ENCODE data around the gene CNTFR. TPM values are rescaled to one million over a fixed set of nuclear protein-coding genes. Genes with fewer than 3 reads are reported as not detected.

CNTFR gene
- total RNA-seq, 1 donor, result not detected

GRCh38 chr9:34565856-34566255, 23.7 kb downstream of the CNTFR start:
- no peak overlapping the region for H3K4me3 ChIP-seq (ENCODE audit: low read depth, low read length)
- DNase-seq (ENCODE audit: low read depth), result no peak
- TF ChIP-seq, protein P1, sequence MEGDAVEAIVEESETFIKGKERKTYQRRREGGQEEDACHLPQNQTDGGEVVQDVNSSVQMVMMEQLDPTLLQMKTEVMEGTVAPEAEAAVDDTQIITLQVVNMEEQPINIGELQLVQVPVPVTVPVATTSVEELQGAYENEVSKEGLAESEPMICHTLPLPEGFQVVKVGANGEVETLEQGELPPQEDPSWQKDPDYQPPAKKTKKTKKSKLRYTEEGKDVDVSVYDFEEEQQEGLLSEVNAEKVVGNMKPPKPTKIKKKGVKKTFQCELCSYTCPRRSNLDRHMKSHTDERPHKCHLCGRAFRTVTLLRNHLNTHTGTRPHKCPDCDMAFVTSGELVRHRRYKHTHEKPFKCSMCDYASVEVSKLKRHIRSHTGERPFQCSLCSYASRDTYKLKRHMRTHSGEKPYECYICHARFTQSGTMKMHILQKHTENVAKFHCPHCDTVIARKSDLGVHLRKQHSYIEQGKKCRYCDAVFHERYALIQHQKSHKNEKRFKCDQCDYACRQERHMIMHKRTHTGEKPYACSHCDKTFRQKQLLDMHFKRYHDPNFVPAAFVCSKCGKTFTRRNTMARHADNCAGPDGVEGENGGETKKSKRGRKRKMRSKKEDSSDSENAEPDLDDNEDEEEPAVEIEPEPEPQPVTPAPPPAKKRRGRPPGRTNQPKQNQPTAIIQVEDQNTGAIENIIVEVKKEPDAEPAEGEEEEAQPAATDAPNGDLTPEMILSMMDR (IDR thresholded peaks at IDR 0.05; ENCODE audit: insufficient read depth, low read depth, low read length), result no peak

GRCh38 chr9:34564617-34565016, 24.9 kb downstream of the CNTFR start:
- no peak for DNase-seq (ENCODE audit: low read depth)
- TF ChIP-seq, protein P1 (IDR thresholded peaks at IDR 0.05; ENCODE audit: insufficient read depth, low read depth, low read length), result no peak
- H3K4me3 ChIP-seq (ENCODE audit: low read depth, low read length), result no peak overlapping the region

DNA sequence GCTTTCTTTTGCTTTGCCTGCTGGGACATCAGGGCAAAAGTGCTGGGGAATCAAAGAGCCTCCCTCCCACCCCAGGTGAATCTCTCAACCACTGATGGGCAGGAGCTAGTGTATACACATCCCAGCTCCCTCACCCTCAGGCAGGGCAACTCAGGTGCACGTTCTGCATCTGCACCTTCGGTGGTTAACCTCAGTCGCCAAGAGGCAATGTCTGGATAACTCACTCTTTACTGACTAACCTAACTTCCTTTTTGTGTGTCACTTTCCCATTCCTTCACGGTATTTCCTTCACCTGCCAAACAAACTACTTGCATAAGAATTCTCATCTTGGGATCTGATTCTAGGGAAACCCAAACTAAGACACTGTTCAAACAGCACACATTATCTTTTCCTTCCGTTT, 26.3 kb downstream of the CNTFR start:
- no peak for DNase-seq (ENCODE audit: low read depth)
- TF ChIP-seq, protein P1 (IDR thresholded peaks at IDR 0.05; ENCODE audit: insufficient read depth, low read depth, low read length), result no peak
- no peak overlapping the region for H3K4me3 ChIP-seq (ENCODE audit: low read depth, low read length)

GRCh38 chr9:34562135-34562745, 27.3 kb downstream of the CNTFR start:
- no peak for DNase-seq (ENCODE audit: low read depth)
- no peak overlapping the region for H3K4me3 ChIP-seq (ENCODE audit: low read depth, low read length)
- TF ChIP-seq, protein P1 (IDR thresholded peaks at IDR 0.05; ENCODE audit: insufficient read depth, low read depth, low read length), result peak; percentile 47

- no peak for DNase-seq (ENCODE audit: low read depth)
- no peak overlapping the region for H3K4me3 ChIP-seq (ENCODE audit: low read depth, low read length)
- TF ChIP-seq, protein P1 (IDR thresholded peaks at IDR 0.05; ENCODE audit: insufficient read depth, low read depth, low read length), result no peak
Observed at GRCh38 chr9:34560599-34561214, 28.8 kb downstream of the CNTFR start.

GRCh38 chr9:34559624-34560455, 29.7 kb downstream of the CNTFR start:
- TF ChIP-seq, protein P1 (IDR thresholded peaks at IDR 0.05; ENCODE audit: insufficient read depth, low read depth, low read length), result no peak
- H3K4me3 ChIP-seq (ENCODE audit: low read depth, low read length), result no peak overlapping the region
- DNase-seq (ENCODE audit: low read depth), result peak; percentile 70

All from fibroblast of villous mesenchyme (primary cell).